ENCODE data around the gene ERF. TPM values are rescaled to one million over a fixed set of nuclear protein-coding genes. Genes with fewer than 3 reads are reported as not detected.

ERF gene
- total RNA-seq, 2 donors from 2014 or later = 106 to 138 TPM

DNA sequence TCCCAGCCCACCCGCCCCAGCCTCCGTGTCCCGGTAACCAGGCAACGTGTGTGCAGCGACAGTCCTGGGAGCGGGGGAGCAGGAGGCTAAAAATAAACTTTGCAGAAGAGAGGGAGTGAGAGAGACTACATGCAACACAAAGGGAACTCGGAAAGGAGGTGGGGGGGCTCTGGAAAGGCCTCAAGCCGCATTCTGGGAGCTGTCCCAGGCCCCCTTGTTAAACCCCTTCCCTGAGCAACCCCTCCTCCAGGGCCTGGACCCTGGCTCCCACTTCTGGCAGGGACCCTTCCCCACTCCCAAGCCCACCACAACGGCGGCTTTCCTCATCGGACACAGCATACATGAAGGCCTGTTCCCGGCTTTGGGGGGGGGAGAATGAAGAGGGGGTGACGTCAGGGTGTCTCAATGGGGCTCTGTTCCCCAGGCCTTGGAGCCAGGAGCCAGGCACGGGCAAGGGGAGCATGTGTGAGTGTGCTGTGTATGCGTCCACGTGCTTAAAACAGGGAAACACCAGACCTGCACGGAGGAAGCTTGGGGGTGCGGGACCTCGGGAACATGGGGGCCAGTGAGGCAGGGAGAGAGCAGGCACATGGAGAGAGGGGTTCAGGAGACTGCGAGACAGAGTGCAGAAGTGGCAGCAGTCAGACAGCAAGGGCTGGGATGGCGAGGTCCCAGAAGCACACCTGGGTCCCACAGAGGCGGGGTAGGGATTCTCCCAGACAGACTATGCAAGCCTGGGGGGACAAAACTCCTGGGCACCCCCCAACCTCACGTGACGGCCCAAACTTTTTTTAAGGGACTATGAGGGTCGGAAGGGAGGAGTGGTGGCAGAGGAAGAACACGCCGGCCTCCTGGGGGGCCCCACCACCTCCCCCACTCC is 2.3 kb downstream of the ERF start:
- DNase-seq = no peak
- peaks cover 15% of the 10 kb centered on the region for H3K36me3 ChIP-seq (ENCODE audit: control insufficient read depth, insufficient read depth, low read length)
- peak overlapping the region; percentile 78 for H3K27ac ChIP-seq (ENCODE audit: low read depth, low read length)
- peak overlapping the region; percentile 90 for H3K4me3 Mint-ChIP-seq
- no peaks in the 10 kb centered on the region for H3K27me3 Mint-ChIP-seq (ENCODE audit: insufficient read depth)
- no peaks in the 10 kb centered on the region for H3K4me1 ChIP-seq (ENCODE audit: control insufficient read depth, insufficient read depth, low read length)
- peak overlapping the region; percentile 94 for H3K27ac Mint-ChIP-seq
- H3K36me3 Mint-ChIP-seq (ENCODE audit: low read depth) = peaks cover 15% of the 10 kb centered on the region
- TF ChIP-seq, protein P1, sequence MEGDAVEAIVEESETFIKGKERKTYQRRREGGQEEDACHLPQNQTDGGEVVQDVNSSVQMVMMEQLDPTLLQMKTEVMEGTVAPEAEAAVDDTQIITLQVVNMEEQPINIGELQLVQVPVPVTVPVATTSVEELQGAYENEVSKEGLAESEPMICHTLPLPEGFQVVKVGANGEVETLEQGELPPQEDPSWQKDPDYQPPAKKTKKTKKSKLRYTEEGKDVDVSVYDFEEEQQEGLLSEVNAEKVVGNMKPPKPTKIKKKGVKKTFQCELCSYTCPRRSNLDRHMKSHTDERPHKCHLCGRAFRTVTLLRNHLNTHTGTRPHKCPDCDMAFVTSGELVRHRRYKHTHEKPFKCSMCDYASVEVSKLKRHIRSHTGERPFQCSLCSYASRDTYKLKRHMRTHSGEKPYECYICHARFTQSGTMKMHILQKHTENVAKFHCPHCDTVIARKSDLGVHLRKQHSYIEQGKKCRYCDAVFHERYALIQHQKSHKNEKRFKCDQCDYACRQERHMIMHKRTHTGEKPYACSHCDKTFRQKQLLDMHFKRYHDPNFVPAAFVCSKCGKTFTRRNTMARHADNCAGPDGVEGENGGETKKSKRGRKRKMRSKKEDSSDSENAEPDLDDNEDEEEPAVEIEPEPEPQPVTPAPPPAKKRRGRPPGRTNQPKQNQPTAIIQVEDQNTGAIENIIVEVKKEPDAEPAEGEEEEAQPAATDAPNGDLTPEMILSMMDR (conservative IDR thresholded peaks at IDR 0.05) = no peak
- 14 to 38% methylated on average over 7 to 27 of the region's 27 CpGs for WGBS, 2 experiments (ENCODE audit: insufficient coverage in 1 of 2, insufficient read length in 1 of 2)
- H3K27me3 ChIP-seq (ENCODE audit: control insufficient read depth, insufficient read depth, low read length, poor library complexity, severe bottlenecking) = no peaks in the 10 kb centered on the region
- H3K9ac ChIP-seq (ENCODE audit: extremely low read depth, low read length, poor library complexity, severe bottlenecking) = peak overlapping the region; percentile 75
- peak overlapping the region; percentile 90 for H3K4me3 ChIP-seq (ENCODE audit: low read length)
- no peaks in the 10 kb centered on the region for H3K9me3 Mint-ChIP-seq
- H3K4me1 Mint-ChIP-seq = peaks cover 22% of the 10 kb centered on the region
- H3K9me3 ChIP-seq (ENCODE audit: control insufficient read depth, low read length) = no peaks in the 10 kb centered on the region

DNA sequence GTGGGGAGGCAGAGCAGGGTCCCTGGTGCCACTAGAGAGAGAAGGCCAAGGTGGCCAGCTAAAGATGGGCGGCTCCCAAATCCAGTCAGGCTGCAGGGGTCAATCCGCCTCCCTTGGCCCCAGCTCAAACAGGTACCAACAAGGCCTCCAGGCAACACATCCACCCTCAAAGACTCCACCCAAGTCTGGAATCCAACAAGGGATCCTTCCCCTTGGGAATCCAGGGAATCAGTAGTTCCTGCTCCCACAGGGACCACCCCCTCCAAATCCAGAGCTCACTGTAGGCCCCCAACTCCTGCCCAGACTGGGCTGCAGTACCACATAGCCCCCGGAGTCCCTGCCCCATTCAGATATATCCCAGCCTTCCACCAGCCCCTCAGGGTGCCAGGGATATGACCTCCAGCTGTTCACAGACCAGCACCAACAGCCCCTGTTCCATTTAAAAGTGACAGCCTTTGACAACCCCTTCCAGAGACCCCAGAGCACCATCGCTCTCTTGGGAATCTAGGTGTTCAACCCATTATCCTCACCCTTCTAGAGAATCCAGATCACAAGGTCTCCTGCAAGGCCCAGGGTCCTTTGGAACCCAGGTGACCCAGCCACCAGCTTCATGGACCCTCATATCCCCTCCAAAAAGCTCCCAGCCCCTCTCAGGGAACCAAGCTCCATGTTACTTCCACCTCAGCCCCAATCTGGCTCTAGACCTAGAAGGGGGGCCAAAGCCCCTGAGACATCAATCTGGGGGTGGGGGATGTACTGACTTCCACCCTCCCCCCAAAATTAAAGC is 3.2 kb downstream of the ERF start:
- Histone ChIP-seq H3K27me3 (ENCODE audit: control insufficient read depth, insufficient read depth, low read length, poor library complexity, severe bottlenecking) (no peaks in the 10 kb centered on the region), H3K36me3 (ENCODE audit: control insufficient read depth, insufficient read depth, low read length) (peaks cover 15% of the 10 kb centered on the region), H3K4me3 (ENCODE audit: low read length) (peak overlapping the region; percentile 66), H3K4me1 (ENCODE audit: control insufficient read depth, insufficient read depth, low read length) (no peaks in the 10 kb centered on the region), H3K9me3 (ENCODE audit: control insufficient read depth, low read length) (no peaks in the 10 kb centered on the region), H3K9ac (ENCODE audit: extremely low read depth, low read length, poor library complexity, severe bottlenecking) (no peak overlapping the region), H3K27ac (ENCODE audit: low read depth, low read length) (no peak overlapping the region)
- 98 to 100% methylated on average over 3 to 4 of the region's 4 CpGs for WGBS, 2 experiments (ENCODE audit: insufficient coverage in 1 of 2, insufficient read length in 1 of 2)
- Mint-ChIP-seq H3K27ac (peak overlapping the region; percentile 88), H3K4me1 (peaks cover 21% of the 10 kb centered on the region), H3K36me3 (ENCODE audit: low read depth) (peaks cover 15% of the 10 kb centered on the region), H3K9me3 (no peaks in the 10 kb centered on the region), H3K27me3 (ENCODE audit: insufficient read depth) (no peaks in the 10 kb centered on the region), H3K4me3 (peak overlapping the region; percentile 90)
- DNase-seq = no peak
- TF ChIP-seq, protein P1 (conservative IDR thresholded peaks at IDR 0.05) = no peak

DNA sequence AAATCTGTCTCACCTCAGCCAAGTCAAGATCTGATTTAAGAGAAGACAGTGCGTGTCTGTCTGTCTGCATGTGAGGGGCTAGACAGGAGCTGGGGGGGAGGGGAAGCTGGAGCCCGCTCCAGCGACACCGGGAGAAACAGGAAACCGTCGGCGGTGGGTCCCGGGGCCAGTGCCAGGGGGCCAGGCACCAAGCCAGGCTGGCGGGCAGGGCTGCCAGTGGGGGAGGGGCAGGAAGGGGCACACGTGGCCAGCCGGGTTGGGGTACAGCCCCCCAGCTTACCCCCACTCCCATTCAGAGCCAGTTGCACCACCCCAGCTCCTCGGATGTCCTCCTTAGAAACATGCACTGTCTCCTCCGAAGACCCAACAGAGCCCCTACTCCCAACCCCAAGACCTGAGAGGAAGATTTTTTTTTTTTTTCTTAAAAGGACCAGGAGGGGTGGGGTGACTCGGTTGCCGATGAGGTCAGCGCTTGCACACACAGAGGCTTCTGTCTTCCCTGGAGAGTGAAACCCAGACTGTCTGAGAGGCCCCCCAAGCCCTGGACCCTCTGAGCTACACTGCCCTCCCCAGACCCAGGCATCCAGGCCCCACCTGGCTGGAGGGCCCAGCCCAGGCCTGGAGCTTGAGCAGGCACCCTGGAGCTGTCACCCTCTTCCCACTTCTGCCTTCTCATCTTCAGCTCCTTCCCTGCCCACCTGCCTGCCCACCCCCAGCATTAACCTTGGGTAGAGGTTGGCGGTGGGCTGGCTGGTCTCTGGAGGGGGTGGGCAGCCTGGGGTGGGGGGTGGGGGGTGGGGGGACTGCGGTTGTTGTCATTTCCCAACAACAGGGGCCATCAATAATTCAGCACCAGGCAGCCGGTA is 4.0 kb downstream of the ERF start:
- no peak overlapping the region for H3K4me3 Mint-ChIP-seq
- peaks cover 15% of the 10 kb centered on the region for H3K36me3 Mint-ChIP-seq (ENCODE audit: low read depth)
- H3K27ac ChIP-seq (ENCODE audit: low read depth, low read length) = no peak overlapping the region
- no peaks in the 10 kb centered on the region for H3K27me3 ChIP-seq (ENCODE audit: control insufficient read depth, insufficient read depth, low read length, poor library complexity, severe bottlenecking)
- peaks cover 15% of the 10 kb centered on the region for H3K36me3 ChIP-seq (ENCODE audit: control insufficient read depth, insufficient read depth, low read length)
- H3K4me3 ChIP-seq (ENCODE audit: low read length) = no peak overlapping the region
- no peak for DNase-seq
- no peaks in the 10 kb centered on the region for H3K9me3 ChIP-seq (ENCODE audit: control insufficient read depth, low read length)
- H3K4me1 Mint-ChIP-seq = peaks cover 17% of the 10 kb centered on the region
- WGBS, 2 experiments (ENCODE audit: insufficient coverage in 1 of 2, insufficient read length in 1 of 2) = 70 to 92% methylated on average over 2 to 18 of the region's 19 CpGs
- TF ChIP-seq, protein P1 (conservative IDR thresholded peaks at IDR 0.05) = no peak
- no peaks in the 10 kb centered on the region for H3K27me3 Mint-ChIP-seq (ENCODE audit: insufficient read depth)
- H3K9ac ChIP-seq (ENCODE audit: extremely low read depth, low read length, poor library complexity, severe bottlenecking) = no peak overlapping the region
- H3K4me1 ChIP-seq (ENCODE audit: control insufficient read depth, insufficient read depth, low read length) = no peaks in the 10 kb centered on the region
- H3K27ac Mint-ChIP-seq = no peak overlapping the region
- H3K9me3 Mint-ChIP-seq = no peaks in the 10 kb centered on the region

All from endodermal cell (in vitro differentiated cells).